SK-N-SH (cell line): ENCODE results near the gene NOTUM. TPM values are rescaled to one million over a fixed set of nuclear protein-coding genes. Genes with fewer than 3 reads are reported as not detected.

Source experiments
- CTCF ChIA-PET: fragments of 300-600, 350-600 bp; formaldehyde crosslinking; extraction: SDS; loops from one replicate; lab custom pipeline; 2021; lab: Yijun Ruan, JAX
- POLR2A ChIA-PET: fragments of 350-600 bp; sonication (Branson Sonifier 250); formaldehyde crosslinking; extraction: SDS; loops from one replicate; lab custom pipeline; 2020; ENCODE audit warnings: antibody characterized with exemption, inconsistent platforms; lab: Yijun Ruan, JAX
- DNase-seq: peaks from one replicate; pipeline ENCODE4 v3.0.0; 2012
- H2AFZ ChIP-seq: fragments of 200-600 bp; sonication (generic); 2 replicates; pipeline ENCODE4 v1.8.1; 2016; ENCODE audit warnings: antibody characterized with exemption, mild to moderate bottlenecking, low read depth
- H3F3A ChIP-seq: fragments of 200-600 bp; sonication (generic); replicated peaks from 2 replicates; pipeline ENCODE3; 2016; ENCODE audit warnings: antibody characterized with exemption, mild to moderate bottlenecking; ENCODE audit not compliant: insufficient read depth
- H3K27ac ChIP-seq, 2 experiments: fragments of 200-500 bp in 1 of 2; fragments of 200-600 bp in 1 of 2; sonication (Bioruptor generic) in 1 of 2; sonication (generic), shearing (Covaris generic) in 1 of 2; 2 replicates each; pipeline versions ENCODE4 v1.5.1 to v1.6.1; 2014 to 2016; ENCODE audit warnings: low read depth in 2 of 2, inconsistent platforms in 1 of 2, low read length in 1 of 2, mild to moderate bottlenecking in 1 of 2, mixed read lengths in 1 of 2
- H3K27me3 ChIP-seq: fragments of 200-600 bp; sonication (generic), shearing (Covaris generic); 2 replicates; pipeline ENCODE4 v1.6.1; 2016; ENCODE audit warnings: mixed run types; ENCODE audit not compliant: insufficient read depth
- H3K36me3 ChIP-seq, 2 experiments: fragments of 200-500 bp in 1 of 2; fragments of 200-600 bp in 1 of 2; sonication (Bioruptor generic) in 1 of 2; sonication (generic) in 1 of 2; replicated peaks in 1 of 2; 2 replicates each; pipeline versions ENCODE3 to v1.5.1; 2014 to 2016; ENCODE audit warnings: low read length in 1 of 2, mild to moderate bottlenecking in 1 of 2; ENCODE audit not compliant: insufficient read depth in 2 of 2, control insufficient read depth in 1 of 2
- H3K4me1 ChIP-seq, 2 experiments: fragments of 200-500 bp in 1 of 2; fragments of 200-600 bp in 1 of 2; sonication (Bioruptor generic) in 1 of 2; sonication (generic), shearing (Covaris generic) in 1 of 2; 2 replicates each; pipeline versions ENCODE4 v1.5.1 to v1.6.1; 2014 to 2016; ENCODE audit warnings: low read depth in 1 of 2, low read length in 1 of 2, mixed run types in 1 of 2; ENCODE audit not compliant: insufficient read depth in 2 of 2, control insufficient read depth in 1 of 2
- H3K4me2 ChIP-seq: fragments of 200-600 bp; sonication (generic), shearing (Covaris generic); 2 replicates; pipeline ENCODE4 v1.6.1; 2017; ENCODE audit warnings: mixed run types
- H3K4me3 ChIP-seq, 2 experiments: fragments of 200-500 bp in 1 of 2; fragments of 200-600 bp in 1 of 2; sonication (Bioruptor generic) in 1 of 2; sonication (generic), shearing (Covaris generic) in 1 of 2; 2 replicates each; pipeline versions ENCODE4 v1.5.1 to v1.8.1; 2014 to 2016; ENCODE audit warnings: low read depth in 2 of 2, inconsistent platforms in 1 of 2, low read length in 1 of 2, mild to moderate bottlenecking in 1 of 2, mixed read lengths in 1 of 2, moderate library complexity in 1 of 2
- H3K79me2 ChIP-seq: fragments of 200-600 bp; sonication (generic); 2 replicates; pipeline ENCODE4 v1.8.1; 2017; ENCODE audit warnings: mild to moderate bottlenecking; ENCODE audit not compliant: insufficient read depth
- H3K9ac ChIP-seq: fragments of 200-600 bp; sonication (generic); 2 replicates; pipeline ENCODE4 v1.6.1; 2017; ENCODE audit warnings: mixed run types
- H3K9me2 ChIP-seq: fragments of 200-600 bp; sonication (generic); 2 replicates; pipeline ENCODE4 v1.6.1; 2017; ENCODE audit warnings: mixed run types
- H3K9me3 ChIP-seq: fragments of 200-600 bp; sonication (generic); 2 replicates; pipeline ENCODE4 v1.6.1; 2017; ENCODE audit warnings: mixed run types, mild to moderate bottlenecking, moderate library complexity
- H4K20me1 ChIP-seq: fragments of 200-600 bp; sonication (generic); 2 replicates; pipeline ENCODE4 v1.6.1; 2017; ENCODE audit warnings: mild to moderate bottlenecking, mixed run types; ENCODE audit not compliant: insufficient read depth
- CHD2 ChIP-seq: fragments of 150-350 bp; IDR thresholded peaks from 2 replicates; pipeline ENCODE4 v1.6.1; 2018; ENCODE audit warnings: low read length; ENCODE audit not compliant: partially characterized antibody
- CTCF ChIP-seq: fragments of 200-600 bp; sonication (generic); IDR thresholded peaks from 2 replicates; pipeline ENCODE4 v1.6.1; 2017; ENCODE audit warnings: antibody characterized with exemption, mild to moderate bottlenecking, moderate library complexity
- FOXJ3 ChIP-seq: sonication (generic); formaldehyde crosslinking; IDR thresholded peaks from 2 replicates; pipeline ENCODE4 v1.5.1; 2020; ENCODE audit warnings: mild to moderate bottlenecking, missing genetic modification reagents
- FOXM1 ChIP-seq: IDR thresholded peaks from 2 replicates; pipeline ENCODE4 v1.4.0; 2012; ENCODE audit warnings: low read depth, mild to moderate bottlenecking
- GABPA ChIP-seq: IDR thresholded peaks from 2 replicates; pipeline ENCODE4 v1.4.0; 2012; ENCODE audit warnings: low read depth, mild to moderate bottlenecking
- MEF2A ChIP-seq: IDR thresholded peaks from 2 replicates; pipeline ENCODE4 v1.4.0; 2012; ENCODE audit warnings: low read depth, borderline replicate concordance
- MXI1 ChIP-seq: IDR thresholded peaks from 2 replicates; pipeline ENCODE4 v1.6.1; 2012; ENCODE audit warnings: mild to moderate bottlenecking, low read depth, low read length, improper control_type of control experiment
- RAD21 ChIP-seq: IDR thresholded peaks from 2 replicates; pipeline ENCODE4 v1.6.1; 2012; ENCODE audit warnings: mild to moderate bottlenecking, low read length
- RFX5 ChIP-seq: IDR thresholded peaks from 2 replicates; pipeline ENCODE4 v1.6.1; 2012; ENCODE audit warnings: mild to moderate bottlenecking, improper control_type of control experiment, low read length
- RXRA ChIP-seq: IDR thresholded peaks from 2 replicates; pipeline ENCODE4 v1.4.0; 2012; ENCODE audit warnings: low read depth, mild to moderate bottlenecking, borderline replicate concordance
- SIN3A ChIP-seq: IDR thresholded peaks from 2 replicates; pipeline ENCODE4 v1.6.1; 2012; ENCODE audit warnings: low read depth, mild to moderate bottlenecking, low read length, moderate library complexity, borderline replicate concordance
- TAF1 ChIP-seq: IDR thresholded peaks from 2 replicates; pipeline ENCODE4 v1.6.1; 2012; ENCODE audit warnings: low read depth, mild to moderate bottlenecking, low read length, moderate library complexity, borderline replicate concordance
- TEAD4 ChIP-seq: IDR thresholded peaks from 2 replicates; pipeline ENCODE4 v1.4.0; 2012; ENCODE audit warnings: mild to moderate bottlenecking, borderline replicate concordance; ENCODE audit not compliant: insufficient read depth
- USF2 ChIP-seq: fragments of 150-350 bp; IDR thresholded peaks from 2 replicates; pipeline ENCODE4 v1.6.1; 2017; ENCODE audit warnings: antibody characterized with exemption, low read length, low read depth, borderline replicate concordance
- YY1 ChIP-seq: IDR thresholded peaks from 2 replicates; pipeline ENCODE4 v1.4.0; 2012; ENCODE audit warnings: low read depth, mild to moderate bottlenecking
- WGBS: methylation state at CpG from one replicate; pipeline ENCODE4 v1.1.6; 2017; ENCODE audit warnings: low lambda C conversion rate; 5-methylcytosine and 5-hydroxymethylcytosine counted together
- polyA plus RNA-seq, 3 experiments: library from polyadenylated mRNA; depleted of rRNA; stranded (reverse); fragments of >200 nt; gene quantifications; 2 replicates each; pipeline ENCODE4 v1.2.3, GENCODE V29; 2012
- TF ChIP-seq, protein P1 (sequence below): IDR thresholded peaks from 2 replicates; pipeline ENCODE4 v1.4.0; 2012; ENCODE audit warnings: low read depth
- TF ChIP-seq, protein P2 (sequence below): IDR thresholded peaks from 2 replicates; pipeline ENCODE4 v1.4.0; 2012; ENCODE audit warnings: low read depth, borderline replicate concordance
- TF ChIP-seq, protein P3 (sequence below): IDR thresholded peaks from 2 replicates; pipeline ENCODE4 v1.6.1; 2012; ENCODE audit warnings: mild to moderate bottlenecking, low read depth, low read length, moderate library complexity

The NOTUM gene
- polyA plus RNA-seq, 1 of the 3 experiments (the other 2 are of a cell fraction) = 0.33 TPM

DNA sequence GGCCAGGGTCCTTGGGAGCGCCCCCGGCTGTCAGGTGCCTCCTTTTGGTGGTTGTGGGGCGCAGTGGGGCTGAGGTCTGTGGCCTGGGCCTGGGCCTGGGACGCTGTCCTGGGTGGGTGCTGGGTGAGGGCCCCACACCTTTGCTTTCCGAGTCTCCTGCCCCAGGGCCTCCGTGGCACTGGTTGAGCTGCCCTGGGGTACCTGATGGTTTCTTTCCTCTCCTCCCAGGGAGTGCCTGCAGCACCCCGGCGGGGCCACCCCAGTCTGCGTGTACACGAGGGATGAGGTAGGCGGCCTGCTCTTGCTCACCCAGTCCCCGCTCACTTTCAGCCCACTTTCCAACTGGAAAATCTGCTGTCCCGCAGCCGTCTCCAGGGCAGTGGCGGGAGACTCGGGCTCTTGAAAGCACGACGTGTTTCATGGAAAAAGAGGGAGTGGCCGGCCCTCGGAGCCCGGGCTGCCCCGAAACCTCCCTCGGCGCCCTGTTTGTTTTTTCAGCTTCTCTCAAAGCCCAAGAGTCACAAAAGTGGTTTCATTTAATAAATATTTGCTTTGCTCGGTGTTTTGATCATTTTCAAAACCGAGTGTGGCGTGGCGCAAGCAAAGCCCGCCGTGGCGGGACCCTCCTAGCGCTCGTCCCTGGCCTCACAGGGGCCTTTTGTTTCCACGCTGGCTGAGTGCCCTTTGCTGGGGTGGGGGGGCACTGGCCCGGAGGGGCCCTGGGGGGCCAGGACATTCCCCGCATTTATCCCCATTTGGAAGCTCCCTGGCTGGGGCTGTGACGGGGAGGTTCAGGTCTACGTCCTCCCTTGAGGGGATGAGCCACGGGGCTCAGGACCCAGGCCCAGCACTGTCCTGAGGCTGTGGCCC lies 33.8 kb upstream of the NOTUM start (continued):
- TF ChIP-seq MXI1 = no peak
- TF ChIP-seq TAF1 = no peak
- no peak for TF ChIP-seq RAD21
- TF ChIP-seq, protein P1, sequence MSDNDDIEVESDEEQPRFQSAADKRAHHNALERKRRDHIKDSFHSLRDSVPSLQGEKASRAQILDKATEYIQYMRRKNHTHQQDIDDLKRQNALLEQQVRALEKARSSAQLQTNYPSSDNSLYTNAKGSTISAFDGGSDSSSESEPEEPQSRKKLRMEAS = no peak
- TF ChIP-seq RXRA = no peak
- TF ChIP-seq YY1 = no peak
- no peak for TF ChIP-seq FOXM1
- TF ChIP-seq, protein P2, sequence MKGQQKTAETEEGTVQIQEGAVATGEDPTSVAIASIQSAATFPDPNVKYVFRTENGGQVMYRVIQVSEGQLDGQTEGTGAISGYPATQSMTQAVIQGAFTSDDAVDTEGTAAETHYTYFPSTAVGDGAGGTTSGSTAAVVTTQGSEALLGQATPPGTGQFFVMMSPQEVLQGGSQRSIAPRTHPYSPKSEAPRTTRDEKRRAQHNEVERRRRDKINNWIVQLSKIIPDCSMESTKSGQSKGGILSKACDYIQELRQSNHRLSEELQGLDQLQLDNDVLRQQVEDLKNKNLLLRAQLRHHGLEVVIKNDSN = no peak
- TF ChIP-seq RFX5 = no peak
- TF ChIP-seq CTCF = no peak
- TF ChIP-seq FOXJ3 (CRISPR knock-in tag) = no peak
- TF ChIP-seq SIN3A = no peak
- no peak for TF ChIP-seq USF2

DNA sequence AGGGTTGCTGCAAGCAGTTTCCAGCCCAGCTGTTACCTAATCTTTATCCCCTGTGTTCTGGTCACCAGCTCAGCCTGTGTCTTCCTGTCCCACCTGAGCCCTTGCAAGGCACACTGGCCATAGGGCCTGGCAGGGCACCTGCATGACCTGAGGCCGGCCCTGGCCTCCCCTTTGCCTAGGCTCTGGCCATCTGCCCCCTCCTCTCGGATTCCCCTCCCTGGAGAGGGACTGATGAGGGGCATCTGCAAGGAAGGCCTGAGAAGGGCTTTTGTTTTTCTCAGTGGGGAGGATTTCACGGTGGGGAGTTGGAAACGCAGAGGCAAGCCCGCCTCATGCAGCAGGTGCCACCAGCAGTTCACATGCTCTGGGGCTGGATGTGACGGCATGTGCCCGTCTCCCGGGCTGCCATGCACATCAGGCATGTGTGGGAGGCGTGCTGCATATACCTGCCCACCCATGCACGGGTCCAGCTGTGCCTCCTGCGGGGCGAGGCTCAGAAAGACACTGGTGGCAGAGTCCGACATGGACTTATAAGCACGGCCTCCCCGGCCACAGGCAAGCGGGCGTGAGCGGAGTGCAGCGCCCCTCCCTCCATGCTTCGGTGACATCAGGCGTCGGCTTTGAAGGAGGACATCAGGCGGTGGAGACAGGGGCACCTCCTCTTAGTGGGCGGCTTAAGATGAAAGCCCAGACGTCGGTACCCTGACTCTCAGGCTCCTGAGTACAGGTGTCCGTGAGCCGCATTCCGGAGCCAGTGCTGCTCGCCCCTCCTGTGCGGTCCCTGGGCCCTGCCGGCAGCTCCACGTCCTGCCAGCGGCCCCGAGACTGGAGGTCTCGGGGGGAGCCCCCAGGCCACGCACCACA lies 33.0 kb upstream of the NOTUM start:
- DNase-seq = no peak
- POLR2A ChIA-PET = no interaction called here
- TF ChIP-seq, protein P3, sequence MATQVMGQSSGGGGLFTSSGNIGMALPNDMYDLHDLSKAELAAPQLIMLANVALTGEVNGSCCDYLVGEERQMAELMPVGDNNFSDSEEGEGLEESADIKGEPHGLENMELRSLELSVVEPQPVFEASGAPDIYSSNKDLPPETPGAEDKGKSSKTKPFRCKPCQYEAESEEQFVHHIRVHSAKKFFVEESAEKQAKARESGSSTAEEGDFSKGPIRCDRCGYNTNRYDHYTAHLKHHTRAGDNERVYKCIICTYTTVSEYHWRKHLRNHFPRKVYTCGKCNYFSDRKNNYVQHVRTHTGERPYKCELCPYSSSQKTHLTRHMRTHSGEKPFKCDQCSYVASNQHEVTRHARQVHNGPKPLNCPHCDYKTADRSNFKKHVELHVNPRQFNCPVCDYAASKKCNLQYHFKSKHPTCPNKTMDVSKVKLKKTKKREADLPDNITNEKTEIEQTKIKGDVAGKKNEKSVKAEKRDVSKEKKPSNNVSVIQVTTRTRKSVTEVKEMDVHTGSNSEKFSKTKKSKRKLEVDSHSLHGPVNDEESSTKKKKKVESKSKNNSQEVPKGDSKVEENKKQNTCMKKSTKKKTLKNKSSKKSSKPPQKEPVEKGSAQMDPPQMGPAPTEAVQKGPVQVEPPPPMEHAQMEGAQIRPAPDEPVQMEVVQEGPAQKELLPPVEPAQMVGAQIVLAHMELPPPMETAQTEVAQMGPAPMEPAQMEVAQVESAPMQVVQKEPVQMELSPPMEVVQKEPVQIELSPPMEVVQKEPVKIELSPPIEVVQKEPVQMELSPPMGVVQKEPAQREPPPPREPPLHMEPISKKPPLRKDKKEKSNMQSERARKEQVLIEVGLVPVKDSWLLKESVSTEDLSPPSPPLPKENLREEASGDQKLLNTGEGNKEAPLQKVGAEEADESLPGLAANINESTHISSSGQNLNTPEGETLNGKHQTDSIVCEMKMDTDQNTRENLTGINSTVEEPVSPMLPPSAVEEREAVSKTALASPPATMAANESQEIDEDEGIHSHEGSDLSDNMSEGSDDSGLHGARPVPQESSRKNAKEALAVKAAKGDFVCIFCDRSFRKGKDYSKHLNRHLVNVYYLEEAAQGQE = no peak
- TF ChIP-seq GABPA (no peak), TEAD4 (no peak), USF2 (no peak), MXI1 (no peak), CHD2 (no peak), MEF2A (no peak)

More for the DNA sequence above, 33.0 kb upstream of the NOTUM start:
- Histone ChIP-seq H3K9me3 (no peaks in the 10 kb centered on the region), H3K9me2 (no peaks in the 10 kb centered on the region), H3K4me2 (no peak overlapping the region), H3K4me1 (peaks cover 0 to 25% of the 10 kb centered on the region in 2 experiments; a peak in 1 of 4 replicates), H2AFZ (no peak overlapping the region), H3K9ac (no peak overlapping the region), H4K20me1 (no peaks in the 10 kb centered on the region), H3K27me3 (no peaks in the 10 kb centered on the region), H3F3A (no peaks in the 10 kb centered on the region), H3K4me3 (no peak overlapping the region), H3K36me3 (peaks cover 0 to 11% of the 10 kb centered on the region in 2 experiments), H3K79me2 (peaks cover 12% of the 10 kb centered on the region; the same call in 1 of the 2 replicates), H3K27ac (no peak overlapping the region)
- 97% methylated on average over 22 of the region's 37 CpGs for WGBS
- CTCF ChIA-PET = interaction anchor here (5.9 to 6.3 kb wide), 2 partner anchors 27 to 33 kb away, joined by 43 to 56 read pairs; partner anchors contain the start of genes CENPX and NOTUM
